SK-N-SH treated with all-trans-retinoic acid at 6 μM for 48 hours (cell line): Measurements from ENCODE around the gene ADNP.

Experiments
- ATAC-seq: fragments of 200-7000 bp; cut with Tn5 transposase; 3 replicates; pipeline ENCODE4 v1.9.1; 2020; ENCODE audit warnings: mild to moderate bottlenecking, moderate library complexity
- ARNTL ChIP-seq: fragments of 450-650 bp; formaldehyde crosslinking; IDR thresholded peaks from 2 replicates; pipeline ENCODE4 v1.5.0; 2020; ENCODE audit warnings: low read depth, mild to moderate bottlenecking, moderate library complexity, borderline replicate concordance
- BACH2 ChIP-seq: fragments of 250-450 bp; sonication (Bioruptor Pico); IDR thresholded peaks from 2 replicates; pipeline ENCODE4 v1.9.0; 2021; ENCODE audit warnings: mild to moderate bottlenecking, borderline replicate concordance
- CSDC2 ChIP-seq: fragments of 250-450 bp; sonication (Bioruptor Pico); IDR thresholded peaks from 2 replicates; pipeline ENCODE4 v1.5.0; 2020; ENCODE audit warnings: mild to moderate bottlenecking, moderate library complexity
- ESRRG ChIP-seq: fragments of 250-450 bp; sonication (Bioruptor Pico); IDR thresholded peaks from 2 replicates; pipeline ENCODE4 v1.6.1; 2021; ENCODE audit warnings: mild to moderate bottlenecking
- GLIS3 ChIP-seq: fragments of 250-450 bp; sonication (Bioruptor Pico); IDR thresholded peaks from 2 replicates; pipeline ENCODE4 v1.5.0; 2020; ENCODE audit warnings: mild to moderate bottlenecking, moderate library complexity
- ISL1 ChIP-seq: fragments of 250-450 bp; sonication (Bioruptor Pico); IDR thresholded peaks from 2 replicates; pipeline ENCODE4 v2.1.2; 2022; ENCODE audit warnings: mild to moderate bottlenecking, moderate library complexity
- OSR1 ChIP-seq: fragments of 250-450 bp; sonication (Bioruptor Pico); IDR thresholded peaks from 2 replicates; pipeline ENCODE4 v1.8.0; 2022; ENCODE audit warnings: moderate library complexity, mild to moderate bottlenecking, inconsistent platforms
- POU6F1 ChIP-seq: fragments of 250-450 bp; sonication (Bioruptor Pico); IDR thresholded peaks from 2 replicates; pipeline ENCODE4 v1.8.0; 2021; ENCODE audit warnings: low read depth, mild to moderate bottlenecking, moderate library complexity, borderline replicate concordance
- PPARA ChIP-seq: fragments of 250-450 bp; sonication (Bioruptor Pico); IDR thresholded peaks from 2 replicates; pipeline ENCODE4 v1.5.0; 2020; ENCODE audit warnings: mild to moderate bottlenecking, borderline replicate concordance
- RARB ChIP-seq: fragments of 250-450 bp; sonication (Bioruptor Pico); IDR thresholded peaks from 2 replicates; pipeline ENCODE4 v1.8.0; 2021; ENCODE audit warnings: mild to moderate bottlenecking, moderate library complexity
- SNAI2 ChIP-seq: fragments of 250-450 bp; sonication (Bioruptor Pico); IDR thresholded peaks from 2 replicates; pipeline ENCODE4 v1.5.0; 2020; ENCODE audit warnings: mild to moderate bottlenecking, moderate library complexity
- TCF4 ChIP-seq: fragments of 250-450 bp; sonication (Bioruptor Pico); IDR thresholded peaks from 2 replicates; pipeline ENCODE4 v1.8.0; 2021; ENCODE audit warnings: mild to moderate bottlenecking, moderate library complexity, borderline replicate concordance
- TOX ChIP-seq: fragments of 250-450 bp; sonication (Bioruptor Pico); IDR thresholded peaks from 2 replicates; pipeline ENCODE4 v1.8.0; 2021; ENCODE audit warnings: mild to moderate bottlenecking, moderate library complexity, borderline replicate concordance
- ZFP3 ChIP-seq: fragments of 250-450 bp; sonication (Bioruptor Pico); IDR thresholded peaks from 2 replicates; pipeline ENCODE4 v1.5.0; 2020; ENCODE audit warnings: mild to moderate bottlenecking, moderate library complexity
- ZFP30 ChIP-seq: fragments of 450-650 bp; formaldehyde crosslinking; IDR thresholded peaks from 2 replicates; pipeline ENCODE4 v1.5.0; 2022; ENCODE audit warnings: mild to moderate bottlenecking, moderate library complexity
- ZNF565 ChIP-seq: fragments of 450-650 bp; formaldehyde crosslinking; conservative IDR thresholded peaks from 2 replicates; pipeline ENCODE4 v1.5.0; 2020; ENCODE audit warnings: low read depth, mild to moderate bottlenecking, moderate library complexity
- ZNF70 ChIP-seq: fragments of 450-650 bp; formaldehyde crosslinking; IDR thresholded peaks from 2 replicates; pipeline ENCODE4 v1.5.0; 2020; ENCODE audit warnings: mild to moderate bottlenecking, moderate library complexity
- ZNF8 ChIP-seq: fragments of 450-650 bp; formaldehyde crosslinking; IDR thresholded peaks from 2 replicates; pipeline ENCODE4 v1.5.0; 2020; ENCODE audit warnings: mild to moderate bottlenecking, moderate library complexity
- TF ChIP-seq, protein P1 (sequence below): fragments of 250-450 bp; sonication (Bioruptor Pico); IDR thresholded peaks from 2 replicates; pipeline ENCODE4 v1.5.1; 2021; ENCODE audit warnings: mild to moderate bottlenecking, moderate library complexity
- TF ChIP-seq, protein P2 (sequence below): fragments of 250-450 bp; sonication (Bioruptor Pico); IDR thresholded peaks from 2 replicates; pipeline ENCODE4 v1.5.1; 2020; ENCODE audit warnings: low read depth, mild to moderate bottlenecking, moderate library complexity
- TF ChIP-seq, protein P3 (sequence below): fragments of 250-450 bp; sonication (Bioruptor Pico); IDR thresholded peaks from 2 replicates; pipeline ENCODE4 v1.8.0; 2020; ENCODE audit warnings: mild to moderate bottlenecking, moderate library complexity, borderline replicate concordance

The ADNP gene

GRCh38 chr20:50885781-50886180 is 45.5 kb downstream of the ADNP start:
- no peak for TF ChIP-seq TCF4
- TF ChIP-seq ESRRG (CRISPR knock-in tag) = no peak
- TF ChIP-seq SNAI2 (CRISPR knock-in tag) = no peak
- no peak for TF ChIP-seq GLIS3 (CRISPR knock-in tag)
- TF ChIP-seq, protein P1, sequence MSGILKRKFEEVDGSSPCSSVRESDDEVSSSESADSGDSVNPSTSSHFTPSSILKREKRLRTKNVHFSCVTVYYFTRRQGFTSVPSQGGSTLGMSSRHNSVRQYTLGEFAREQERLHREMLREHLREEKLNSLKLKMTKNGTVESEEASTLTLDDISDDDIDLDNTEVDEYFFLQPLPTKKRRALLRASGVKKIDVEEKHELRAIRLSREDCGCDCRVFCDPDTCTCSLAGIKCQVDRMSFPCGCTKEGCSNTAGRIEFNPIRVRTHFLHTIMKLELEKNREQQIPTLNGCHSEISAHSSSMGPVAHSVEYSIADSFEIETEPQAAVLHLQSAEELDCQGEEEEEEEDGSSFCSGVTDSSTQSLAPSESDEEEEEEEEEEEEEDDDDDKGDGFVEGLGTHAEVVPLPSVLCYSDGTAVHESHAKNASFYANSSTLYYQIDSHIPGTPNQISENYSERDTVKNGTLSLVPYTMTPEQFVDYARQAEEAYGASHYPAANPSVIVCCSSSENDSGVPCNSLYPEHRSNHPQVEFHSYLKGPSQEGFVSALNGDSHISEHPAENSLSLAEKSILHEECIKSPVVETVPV = no peak
- TF ChIP-seq PPARA (CRISPR knock-in tag) = no peak
- no peak for TF ChIP-seq OSR1
- no peak for TF ChIP-seq ZNF565
- no peak for TF ChIP-seq RARB
- TF ChIP-seq ZNF70 (CRISPR knock-in tag) = no peak
- no peak for TF ChIP-seq ISL1 (CRISPR knock-in tag)
- TF ChIP-seq, protein P2, sequence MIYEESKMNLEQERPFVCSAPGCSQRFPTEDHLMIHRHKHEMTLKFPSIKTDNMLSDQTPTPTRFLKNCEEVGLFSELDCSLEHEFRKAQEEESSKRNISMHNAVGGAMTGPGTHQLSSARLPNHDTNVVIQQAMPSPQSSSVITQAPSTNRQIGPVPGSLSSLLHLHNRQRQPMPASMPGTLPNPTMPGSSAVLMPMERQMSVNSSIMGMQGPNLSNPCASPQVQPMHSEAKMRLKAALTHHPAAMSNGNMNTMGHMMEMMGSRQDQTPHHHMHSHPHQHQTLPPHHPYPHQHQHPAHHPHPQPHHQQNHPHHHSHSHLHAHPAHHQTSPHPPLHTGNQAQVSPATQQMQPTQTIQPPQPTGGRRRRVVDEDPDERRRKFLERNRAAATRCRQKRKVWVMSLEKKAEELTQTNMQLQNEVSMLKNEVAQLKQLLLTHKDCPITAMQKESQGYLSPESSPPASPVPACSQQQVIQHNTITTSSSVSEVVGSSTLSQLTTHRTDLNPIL (CRISPR knock-in tag) = no peak
- no peak for TF ChIP-seq POU6F1 (CRISPR knock-in tag)
- TF ChIP-seq ZFP3 (CRISPR knock-in tag) = no peak
- no peak for TF ChIP-seq ARNTL (CRISPR knock-in tag)
- TF ChIP-seq ZFP30 (CRISPR knock-in tag) = no peak
- no peak for TF ChIP-seq CSDC2 (CRISPR knock-in tag)
- TF ChIP-seq TOX = no peak
- peak; percentile 14; the same call in 1 of the 3 replicates for ATAC-seq

DNA sequence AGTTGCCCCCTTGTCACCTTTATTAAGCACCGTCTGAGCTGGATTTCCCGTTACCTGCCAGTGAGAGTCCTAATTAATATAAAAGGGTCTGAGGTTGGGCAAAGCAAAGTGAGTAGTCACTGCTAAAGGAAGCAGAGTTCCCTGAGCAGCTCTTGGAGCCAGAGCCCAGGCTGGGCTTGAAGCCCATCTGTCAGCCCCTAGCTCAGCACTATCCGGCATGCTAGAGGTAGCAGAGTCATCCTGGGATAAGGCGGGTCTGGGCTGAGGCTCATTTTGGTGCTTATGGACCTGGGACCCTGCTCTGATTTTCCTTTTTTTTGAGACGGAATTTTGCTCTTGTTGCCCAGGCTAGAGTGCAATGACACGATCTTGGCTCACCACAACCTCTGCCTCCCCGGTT is 46.2 kb downstream of the ADNP start:
- ATAC-seq = peak; percentile 22
- no peak for TF ChIP-seq GLIS3 (CRISPR knock-in tag)
- TF ChIP-seq, protein P3, sequence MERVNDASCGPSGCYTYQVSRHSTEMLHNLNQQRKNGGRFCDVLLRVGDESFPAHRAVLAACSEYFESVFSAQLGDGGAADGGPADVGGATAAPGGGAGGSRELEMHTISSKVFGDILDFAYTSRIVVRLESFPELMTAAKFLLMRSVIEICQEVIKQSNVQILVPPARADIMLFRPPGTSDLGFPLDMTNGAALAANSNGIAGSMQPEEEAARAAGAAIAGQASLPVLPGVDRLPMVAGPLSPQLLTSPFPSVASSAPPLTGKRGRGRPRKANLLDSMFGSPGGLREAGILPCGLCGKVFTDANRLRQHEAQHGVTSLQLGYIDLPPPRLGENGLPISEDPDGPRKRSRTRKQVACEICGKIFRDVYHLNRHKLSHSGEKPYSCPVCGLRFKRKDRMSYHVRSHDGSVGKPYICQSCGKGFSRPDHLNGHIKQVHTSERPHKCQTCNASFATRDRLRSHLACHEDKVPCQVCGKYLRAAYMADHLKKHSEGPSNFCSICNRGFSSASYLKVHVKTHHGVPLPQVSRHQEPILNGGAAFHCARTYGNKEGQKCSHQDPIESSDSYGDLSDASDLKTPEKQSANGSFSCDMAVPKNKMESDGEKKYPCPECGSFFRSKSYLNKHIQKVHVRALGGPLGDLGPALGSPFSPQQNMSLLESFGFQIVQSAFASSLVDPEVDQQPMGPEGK (CRISPR knock-in tag) = no peak
- TF ChIP-seq ZNF565 = no peak
- TF ChIP-seq ISL1 (CRISPR knock-in tag) = no peak
- TF ChIP-seq, protein P1 = no peak
- TF ChIP-seq ZNF8 = no peak
- no peak for TF ChIP-seq BACH2 (CRISPR knock-in tag)
- no peak for TF ChIP-seq PPARA (CRISPR knock-in tag)
- TF ChIP-seq CSDC2 (CRISPR knock-in tag) = no peak
- no peak for TF ChIP-seq TCF4
- TF ChIP-seq ESRRG (CRISPR knock-in tag) = no peak
- TF ChIP-seq, protein P2 (CRISPR knock-in tag) = no peak
- no peak for TF ChIP-seq POU6F1 (CRISPR knock-in tag)
- TF ChIP-seq, all 23 proteins: peak for 0
